Measurements from ENCODE around the gene AKNAD1.

The AKNAD1 gene

GRCh38 chr1:108863984-108864383 is 7.1 kb upstream of the AKNAD1 start:
- H3K4me3 ChIP-seq (ENCODE audit: low read length): no peak overlapping the region
- DNase-seq (ENCODE audit: low read depth): no peak
- TF ChIP-seq CTCF (conservative IDR thresholded peaks at IDR 0.05; ENCODE audit: low read length): no peak

- TF ChIP-seq CTCF (conservative IDR thresholded peaks at IDR 0.05; ENCODE audit: low read length): no peak
- no peak for DNase-seq (ENCODE audit: low read depth)
Observed at GRCh38 chr1:108862698-108863477, 6.0 kb upstream of the AKNAD1 start.

GRCh38 chr1:108862017-108862610 is 5.2 kb upstream of the AKNAD1 start:
- no peak for DNase-seq (ENCODE audit: low read depth)
- H3K4me3 ChIP-seq (ENCODE audit: low read length): no peak overlapping the region
- no peak for TF ChIP-seq CTCF (conservative IDR thresholded peaks at IDR 0.05; ENCODE audit: low read length)

More at GRCh38 chr1:108862698-108863477, 6.0 kb upstream of the AKNAD1 start:
- no peak overlapping the region for H3K4me3 ChIP-seq (ENCODE audit: low read length)

- no peak for DNase-seq (ENCODE audit: low read depth)
- H3K4me3 ChIP-seq (ENCODE audit: low read length): no peak overlapping the region
- no peak for TF ChIP-seq CTCF (conservative IDR thresholded peaks at IDR 0.05; ENCODE audit: low read length)
Observed at GRCh38 chr1:108861566-108861965, 4.7 kb upstream of the AKNAD1 start.

- TF ChIP-seq CTCF (conservative IDR thresholded peaks at IDR 0.05; ENCODE audit: low read length): no peak
- H3K4me3 ChIP-seq (ENCODE audit: low read length): no peak overlapping the region
- no peak for DNase-seq (ENCODE audit: low read depth)
Observed at GRCh38 chr1:108860190-108860907, 3.5 kb upstream of the AKNAD1 start.

- no peak for TF ChIP-seq CTCF (conservative IDR thresholded peaks at IDR 0.05; ENCODE audit: low read length)
- DNase-seq (ENCODE audit: low read depth): peak; percentile 27
- no peak overlapping the region for H3K4me3 ChIP-seq (ENCODE audit: low read length)
Observed at GRCh38 chr1:108858230-108858950, 1.5 kb upstream of the AKNAD1 start.
